ENCODE results near the gene STUM.
A peak's percentile ranks its signal among the peaks of the same experiment; 100 is the strongest.
"Not testable (repeated sequence)": the region's sequence is repeated elsewhere in the genome, so short reads cannot be mapped to it uniquely, and the experiment has no call there.

STUM gene

GRCh38 chr1:226606311-226607267 lies 58.0 kb downstream of the STUM start:
- no peak for DNase-seq

- DNase-seq = no peak
Observed at GRCh38 chr1:226607268-226607660, 58.7 kb downstream of the STUM start.

DNA sequence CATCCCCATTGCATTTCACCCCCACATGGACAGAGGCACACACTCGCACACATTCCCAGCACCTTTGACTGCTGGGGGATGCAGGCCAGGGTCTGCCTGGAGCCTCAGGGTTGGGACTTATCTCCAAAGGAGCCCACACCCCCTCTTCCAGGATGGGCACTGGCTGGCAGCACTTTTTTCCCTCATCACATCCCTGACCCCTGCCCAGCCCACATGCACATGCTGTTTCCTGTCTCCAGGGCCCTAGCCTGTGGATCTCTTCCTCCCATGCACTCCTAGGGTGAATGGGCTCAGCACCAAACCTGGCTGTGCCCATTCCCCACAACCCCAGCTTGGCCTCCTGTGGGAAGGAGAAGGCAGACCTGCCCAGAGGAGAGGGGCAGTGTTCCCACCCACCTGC lies 59.3 kb downstream of the STUM start:
- no peak for DNase-seq

DNA sequence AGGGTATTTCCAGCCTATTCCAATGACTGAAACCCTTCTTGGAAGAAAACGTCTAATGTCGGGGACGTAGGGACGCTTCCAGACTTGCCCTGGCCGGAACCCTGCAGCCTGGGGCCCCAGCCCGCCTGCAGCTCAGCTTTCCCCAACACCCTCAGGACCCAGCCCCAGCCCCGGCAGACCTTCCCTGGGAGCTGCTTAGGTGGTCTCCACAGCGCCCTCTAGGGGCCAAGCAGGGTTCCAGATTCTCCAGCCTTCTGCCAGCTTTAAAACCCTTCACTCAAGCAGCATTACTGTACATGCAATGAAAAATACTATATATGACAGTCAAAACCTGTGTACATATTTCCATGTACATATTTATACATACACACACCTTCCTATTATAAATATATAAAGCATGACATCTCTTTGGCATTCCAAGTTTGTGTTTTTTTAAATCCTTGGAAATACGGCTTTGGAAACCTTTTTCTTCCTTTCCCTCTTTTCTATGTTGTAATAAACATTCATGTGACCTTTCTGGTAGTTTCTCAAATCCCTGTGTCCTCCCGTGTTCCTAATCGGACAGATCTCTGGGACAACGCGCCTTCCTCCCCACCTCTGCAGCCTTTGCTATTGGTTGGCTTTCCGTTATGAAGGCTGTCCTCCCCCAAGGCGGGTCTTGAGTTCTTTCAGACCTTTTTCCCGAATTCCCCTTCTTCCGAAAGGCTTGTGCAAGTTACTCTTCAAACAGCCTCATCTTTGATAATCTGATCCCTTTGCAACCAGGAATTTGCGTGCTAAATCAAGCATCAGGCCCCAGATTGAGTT lies 60.3 kb downstream of the STUM start:
- DNase-seq = peak; percentile 61

GRCh38 chr1:226609836-226610455 lies 61.4 kb downstream of the STUM start:
- DNase-seq = no peak

DNA sequence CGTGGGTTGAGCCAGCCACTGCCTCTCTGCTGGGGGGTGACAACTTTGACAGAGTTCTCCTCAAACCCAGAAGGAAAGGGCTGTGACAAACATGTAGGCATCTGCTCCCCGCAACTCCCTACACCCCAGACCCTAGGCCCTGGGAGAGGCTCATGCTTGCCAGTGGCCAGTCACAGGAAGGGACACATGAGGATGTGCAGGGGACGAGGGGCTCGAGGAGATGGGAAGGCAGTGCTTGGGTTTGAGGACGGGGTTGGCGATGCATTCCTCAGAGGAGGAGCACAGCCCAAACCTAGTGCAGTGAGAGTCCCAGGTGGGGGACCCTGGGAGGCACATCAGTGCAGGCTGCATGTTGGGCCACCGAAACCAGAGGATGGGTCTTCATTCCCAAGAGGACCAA lies 62.1 kb downstream of the STUM start:
- DNase-seq = no peak

- no peak for DNase-seq
Observed at GRCh38 chr1:226611301-226611700, 62.7 kb downstream of the STUM start.

GRCh38 chr1:226611980-226612379 lies 63.4 kb downstream of the STUM start:
- not testable (repeated sequence) for DNase-seq

GRCh38 chr1:226615876-226616275 lies 67.3 kb downstream of the STUM start:
- no peak for DNase-seq

DNA sequence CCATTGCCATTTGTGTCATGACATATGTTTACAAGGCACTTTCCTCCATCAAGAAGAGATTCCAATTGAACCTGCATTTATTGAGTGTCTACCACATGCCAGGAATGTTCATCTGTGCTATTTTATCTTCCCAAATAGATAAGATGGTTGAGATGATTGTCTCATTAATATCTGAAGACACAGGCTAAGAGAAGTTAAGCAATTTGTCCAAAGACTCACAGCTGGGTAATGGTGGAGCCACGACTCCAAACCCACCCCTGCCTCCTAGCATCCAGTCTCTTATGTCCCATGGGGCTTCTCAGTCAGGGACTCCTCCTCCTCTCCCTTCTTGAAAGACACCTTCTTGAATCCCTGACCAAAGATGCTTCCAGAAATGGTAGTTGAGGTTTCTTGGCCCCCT lies 68.1 kb downstream of the STUM start:
- DNase-seq = no peak

DNA sequence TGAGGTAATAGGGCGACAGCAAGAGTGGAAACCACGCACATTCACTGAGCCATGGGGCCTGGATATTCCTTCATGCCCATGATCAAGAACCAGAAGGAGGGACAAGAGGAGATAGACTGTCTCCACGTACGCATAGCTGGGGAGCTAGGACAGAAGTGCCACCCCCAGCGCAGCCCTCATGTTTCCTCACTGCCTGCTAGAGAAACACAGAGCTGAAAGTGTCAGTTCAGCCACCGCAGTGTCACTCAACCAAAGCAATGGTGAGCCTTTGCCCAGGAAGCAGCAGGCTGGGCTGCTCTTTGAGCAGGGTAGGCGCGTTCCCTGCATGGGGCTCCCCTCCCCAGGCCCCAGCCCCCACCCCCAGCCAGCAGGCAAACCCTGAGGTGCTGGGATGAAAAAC lies 68.5 kb downstream of the STUM start:
- no peak for DNase-seq

DNA sequence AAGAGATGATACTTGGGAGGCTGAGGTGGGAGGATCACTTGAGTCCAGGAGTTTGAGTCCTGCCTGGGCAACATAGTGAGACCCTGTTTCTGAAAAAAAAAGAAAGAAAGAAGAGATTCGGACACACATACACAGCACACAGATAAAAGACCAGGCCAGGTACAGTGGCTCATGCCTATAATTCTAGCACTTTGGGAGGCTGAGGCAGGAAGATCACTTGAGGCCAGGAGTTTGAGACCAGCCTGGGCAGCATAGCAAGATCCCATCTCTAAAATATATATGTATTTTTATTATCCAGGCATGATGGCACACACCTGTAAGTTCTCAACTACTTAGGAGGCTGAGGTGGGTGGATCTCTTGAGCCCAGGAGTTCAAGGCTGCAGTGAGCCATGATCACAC lies 69.2 kb downstream of the STUM start:
- DNase-seq = not testable (repeated sequence)

DNA sequence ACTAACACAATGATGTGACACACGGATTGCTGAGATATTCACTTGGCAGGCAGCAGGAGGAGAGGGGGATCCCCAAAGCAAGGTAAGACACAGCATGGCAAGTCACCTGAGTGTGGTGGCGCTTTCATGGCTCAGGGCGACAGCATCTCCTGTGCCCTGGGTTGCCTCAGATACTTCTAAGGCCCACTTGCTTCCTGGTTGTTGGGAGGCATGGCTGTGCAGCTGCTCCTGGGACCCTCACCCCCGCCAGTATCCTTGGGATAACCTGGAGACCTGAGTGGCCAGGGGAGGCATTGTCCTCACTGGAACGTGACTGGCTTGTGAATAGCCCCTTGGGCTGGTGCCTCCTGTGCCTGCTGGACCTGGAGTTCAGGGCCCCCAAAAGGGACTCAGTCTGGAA lies 69.8 kb downstream of the STUM start:
- DNase-seq = no peak

GRCh38 chr1:226619031-226619430 lies 70.5 kb downstream of the STUM start:
- DNase-seq = no peak

DNA sequence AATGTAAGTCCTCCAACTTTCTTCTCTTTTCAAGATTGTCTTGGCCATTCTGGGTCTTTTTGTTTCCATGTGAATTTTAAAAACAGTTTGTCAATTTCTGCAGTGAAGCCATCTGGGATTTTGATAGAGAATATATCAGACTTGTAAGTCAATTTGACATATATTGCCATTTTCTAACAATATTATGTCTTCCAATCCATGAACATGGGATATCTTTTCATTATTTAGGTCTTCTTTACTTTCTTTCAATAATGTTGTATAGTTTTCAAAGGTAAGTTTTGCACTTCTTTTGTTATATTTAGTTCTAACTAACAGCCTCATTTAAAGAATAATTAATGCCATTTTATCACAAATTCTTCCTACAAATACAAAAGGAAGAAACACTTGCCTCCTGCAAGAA lies 73.4 kb downstream of the STUM start:
- no peak for DNase-seq

GRCh38 chr1:226624526-226624925 lies 76.0 kb downstream of the STUM start:
- no peak for DNase-seq

DNA sequence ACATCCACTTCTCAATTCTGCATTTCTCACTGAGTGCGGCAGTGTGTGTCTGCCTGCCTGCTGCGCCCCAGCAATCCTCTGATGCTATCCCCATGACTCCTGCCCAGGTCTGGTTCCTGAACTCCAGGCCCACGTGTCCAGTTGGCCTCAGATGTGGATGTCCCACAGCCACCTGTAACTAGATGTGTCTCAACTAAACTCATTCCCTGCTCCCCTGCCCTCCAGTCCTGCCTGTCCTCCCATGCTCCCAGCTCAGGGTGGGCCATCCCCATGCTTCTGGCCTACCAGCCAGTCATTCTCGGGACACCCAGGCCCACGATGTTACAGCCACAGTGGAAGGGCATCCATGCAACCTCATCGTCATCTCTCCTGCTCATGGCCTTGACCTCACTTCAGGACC lies 76.8 kb downstream of the STUM start:
- DNase-seq = no peak

GRCh38 chr1:226625832-226626576 lies 77.4 kb downstream of the STUM start:
- no peak for DNase-seq

GRCh38 chr1:226626577-226626956 lies 78.0 kb downstream of the STUM start:
- no peak for DNase-seq

GRCh38 chr1:226627050-226627755 lies 78.6 kb downstream of the STUM start:
- DNase-seq = no peak

GRCh38 chr1:226627924-226628611 lies 79.5 kb downstream of the STUM start:
- DNase-seq = no peak
